RWPE2 (cell line): Measurements from ENCODE around the gene IGF2.
A peak's percentile ranks its signal among the peaks of the same experiment; 100 is the strongest.

Source experiments
- ATAC-seq: fragments of 200-7000 bp; cut with Tn5 transposase; 3 replicates; pipeline ENCODE4 v1.9.1; 2021; ENCODE audit warnings: low read depth
- DNase-seq: peaks from one replicate; pipeline ENCODE4 v3.0.0-alpha.2; 2020; ENCODE audit warnings: low spot score
- H3K27ac ChIP-seq: fragments of 450-650 bp; 2 replicates; pipeline ENCODE4 v1.5.1; 2017; ENCODE audit warnings: mild to moderate bottlenecking; ENCODE audit not compliant: poor library complexity, severe bottlenecking
- H3K27me3 ChIP-seq: fragments of 250-450 bp; sonication (Bioruptor Pico); 2 replicates; pipeline ENCODE4 v1.5.1; 2021; ENCODE audit warnings: mild to moderate bottlenecking, moderate library complexity; ENCODE audit not compliant: insufficient read depth, poor library complexity, severe bottlenecking
- H3K36me3 ChIP-seq: fragments of 250-450 bp; sonication (Bioruptor Pico); 2 replicates; pipeline ENCODE4 v1.5.1; 2020; ENCODE audit warnings: low read depth, mild to moderate bottlenecking, moderate library complexity
- H3K4me1 ChIP-seq: fragments of 250-450 bp; sonication (Bioruptor Pico); 2 replicates; pipeline ENCODE4 v1.5.1; 2021; ENCODE audit warnings: mild to moderate bottlenecking, moderate library complexity; ENCODE audit not compliant: insufficient read depth, poor library complexity, severe bottlenecking
- H3K4me3 ChIP-seq: fragments of 250-450 bp; sonication (Bioruptor Pico); 2 replicates; pipeline ENCODE4 v1.5.1; 2021; ENCODE audit warnings: mild to moderate bottlenecking, moderate library complexity; ENCODE audit not compliant: severe bottlenecking
- H3K9me3 ChIP-seq: fragments of 250-450 bp; sonication (Bioruptor Pico); 2 replicates; pipeline ENCODE4 v1.5.1; 2021; ENCODE audit warnings: mild to moderate bottlenecking, moderate library complexity; ENCODE audit not compliant: severe bottlenecking
- CTCF ChIP-seq: fragments of 450-650 bp; IDR thresholded peaks from one replicate; pipeline ENCODE4 v1.5.1; 2017; ENCODE audit warnings: mild to moderate bottlenecking, moderate library complexity; ENCODE audit not compliant: poor library complexity, severe bottlenecking

Gene IGF2

GRCh38 chr11:2138431-2139122 lies 612 bp downstream of the IGF2 start:
- Histone ChIP-seq H3K36me3 (no peaks in the 10 kb centered on the region), H3K4me3 (peak overlapping the region; percentile 33), H3K4me1 (no peaks in the 10 kb centered on the region), H3K9me3 (no peaks in the 10 kb centered on the region), H3K27ac (no peak overlapping the region), H3K27me3 (peaks cover 62% of the 10 kb centered on the region)
- ATAC-seq, result no peak
- TF ChIP-seq CTCF, result no peak
- DNase-seq, result no peak

- peak overlapping the region; percentile 33 for H3K4me3 ChIP-seq
- H3K36me3 ChIP-seq, result no peaks in the 10 kb centered on the region
- no peak overlapping the region for H3K27ac ChIP-seq
- ATAC-seq (no peak), DNase-seq (no peak)
- no peak for TF ChIP-seq CTCF
- H3K4me1 ChIP-seq, result no peaks in the 10 kb centered on the region
- H3K9me3 ChIP-seq, result no peaks in the 10 kb centered on the region
- H3K27me3 ChIP-seq, result peaks cover 64% of the 10 kb centered on the region
Observed at GRCh38 chr11:2138068-2138430, 1.1 kb downstream of the IGF2 start.

- ATAC-seq, result peak; percentile 82
- peaks cover 62% of the 10 kb centered on the region for H3K27me3 ChIP-seq
- DNase-seq, result no peak
Observed at GRCh38 chr11:2137202-2138067, 1.8 kb downstream of the IGF2 start.

GRCh38 chr11:2136952-2137201 lies 2.3 kb downstream of the IGF2 start:
- no peaks in the 10 kb centered on the region for H3K4me1 ChIP-seq
- no peak for ATAC-seq
- no peak overlapping the region for H3K4me3 ChIP-seq
- no peak overlapping the region for H3K27ac ChIP-seq
- H3K9me3 ChIP-seq, result no peaks in the 10 kb centered on the region
- H3K27me3 ChIP-seq, result peaks cover 57% of the 10 kb centered on the region
- no peaks in the 10 kb centered on the region for H3K36me3 ChIP-seq
- TF ChIP-seq CTCF, result no peak
- DNase-seq, result no peak

More at GRCh38 chr11:2137202-2138067, 1.8 kb downstream of the IGF2 start:
- Histone ChIP-seq H3K4me3 (peak overlapping the region; percentile 33), H3K4me1 (no peaks in the 10 kb centered on the region), H3K36me3 (no peaks in the 10 kb centered on the region), H3K27ac (no peak overlapping the region), H3K9me3 (no peaks in the 10 kb centered on the region)
- no peak for TF ChIP-seq CTCF
